ENCODE data around the gene NTM.

The NTM gene

DNA sequence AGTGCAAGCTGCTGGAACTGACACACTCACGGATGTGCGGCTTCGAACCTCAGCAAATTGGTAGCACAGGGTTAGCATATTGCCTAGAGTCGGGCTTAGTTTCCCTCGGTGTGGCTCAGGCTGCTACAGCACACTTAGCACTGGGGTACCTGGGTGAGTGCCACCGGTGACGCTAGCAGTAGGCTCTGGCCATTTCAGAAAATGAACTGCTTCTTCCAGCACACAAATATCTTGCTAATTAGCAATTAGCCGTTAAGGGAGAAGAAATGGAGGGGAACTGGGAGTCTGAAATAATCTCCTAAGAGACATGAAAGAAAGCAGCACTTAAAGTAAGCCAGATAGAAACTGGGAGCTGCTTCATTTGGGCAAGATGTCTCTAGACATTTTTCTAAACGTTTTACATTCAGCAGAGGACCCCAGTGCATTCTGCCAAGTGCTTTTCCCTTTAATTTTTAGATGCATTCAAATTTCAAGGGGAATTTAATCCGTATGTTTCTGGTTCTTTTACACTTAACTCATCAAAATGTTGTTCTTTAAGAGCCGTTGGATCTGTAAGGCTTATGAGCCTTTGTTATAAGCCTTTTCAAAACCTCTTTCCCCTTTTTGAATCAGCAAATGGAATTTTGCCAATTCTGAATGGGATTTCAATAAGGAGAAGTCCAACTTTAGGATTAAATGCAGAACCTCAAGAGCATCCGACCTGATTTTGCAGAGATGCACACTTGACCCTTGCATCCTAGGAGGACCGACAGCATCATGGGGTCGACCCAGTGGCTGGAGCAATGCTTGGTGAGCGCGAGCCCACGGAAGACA lies 708.1 kb downstream of the NTM start:
- Histone ChIP-seq H3K36me3 (replicated peaks; ENCODE audit: low read depth, low read length) (no peaks in the 10 kb centered on the region), H3K27ac (ENCODE audit: low read length) (no peak overlapping the region), H3K9ac (ENCODE audit: low read length) (no peak overlapping the region), H4K20me1 (ENCODE audit: insufficient read depth, low read length) (no peaks in the 10 kb centered on the region), H2AFZ (ENCODE audit: low read depth, low read length) (no peak overlapping the region), H3K4me2 (ENCODE audit: low read length) (no peak overlapping the region), H3K27me3 (ENCODE audit: low read depth, low read length) (0 out of 2 replicates have a peak, but pooled peaks cover 4% of the 10 kb centered on the region), H3K4me1 (ENCODE audit: low read length) (no peaks in the 10 kb centered on the region), H3K9me3 (ENCODE audit: insufficient read depth, low read length) (no peaks in the 10 kb centered on the region), H3K79me2 (ENCODE audit: low read length) (no peaks in the 10 kb centered on the region), H3K4me3 (ENCODE audit: low read length) (no peak overlapping the region)
- TF ChIP-seq EZH2phosphoT487 (IDR thresholded peaks at IDR 0.05; ENCODE audit: low read depth): no peak
- TF ChIP-seq, protein P1, sequence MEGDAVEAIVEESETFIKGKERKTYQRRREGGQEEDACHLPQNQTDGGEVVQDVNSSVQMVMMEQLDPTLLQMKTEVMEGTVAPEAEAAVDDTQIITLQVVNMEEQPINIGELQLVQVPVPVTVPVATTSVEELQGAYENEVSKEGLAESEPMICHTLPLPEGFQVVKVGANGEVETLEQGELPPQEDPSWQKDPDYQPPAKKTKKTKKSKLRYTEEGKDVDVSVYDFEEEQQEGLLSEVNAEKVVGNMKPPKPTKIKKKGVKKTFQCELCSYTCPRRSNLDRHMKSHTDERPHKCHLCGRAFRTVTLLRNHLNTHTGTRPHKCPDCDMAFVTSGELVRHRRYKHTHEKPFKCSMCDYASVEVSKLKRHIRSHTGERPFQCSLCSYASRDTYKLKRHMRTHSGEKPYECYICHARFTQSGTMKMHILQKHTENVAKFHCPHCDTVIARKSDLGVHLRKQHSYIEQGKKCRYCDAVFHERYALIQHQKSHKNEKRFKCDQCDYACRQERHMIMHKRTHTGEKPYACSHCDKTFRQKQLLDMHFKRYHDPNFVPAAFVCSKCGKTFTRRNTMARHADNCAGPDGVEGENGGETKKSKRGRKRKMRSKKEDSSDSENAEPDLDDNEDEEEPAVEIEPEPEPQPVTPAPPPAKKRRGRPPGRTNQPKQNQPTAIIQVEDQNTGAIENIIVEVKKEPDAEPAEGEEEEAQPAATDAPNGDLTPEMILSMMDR (IDR thresholded peaks at IDR 0.05; ENCODE audit: low read depth, low read length): no peak

DNA sequence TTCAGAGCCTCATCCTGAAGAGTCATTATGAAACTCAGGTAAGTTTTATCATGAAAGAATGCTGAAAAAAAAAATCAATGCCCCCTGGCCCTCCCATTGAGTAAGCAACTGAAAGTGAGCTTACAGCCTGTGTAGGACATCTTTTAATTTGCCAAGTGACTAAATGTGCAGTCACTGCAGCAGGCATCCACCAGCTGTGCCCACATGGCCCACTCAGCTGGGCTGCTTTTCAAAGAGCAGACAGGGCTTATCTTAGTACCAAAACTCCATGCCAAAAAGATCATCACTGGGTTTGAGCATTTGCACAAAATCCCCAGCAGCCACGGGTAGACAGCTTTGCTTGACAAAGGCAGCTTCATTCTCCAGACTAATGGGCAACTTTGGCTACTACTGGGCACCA lies 709.7 kb downstream of the NTM start:
- Histone ChIP-seq H3K9ac (ENCODE audit: low read length) (no peak overlapping the region), H2AFZ (ENCODE audit: low read depth, low read length) (no peak overlapping the region), H3K27me3 (ENCODE audit: low read depth, low read length) (0 out of 2 replicates have a peak, but pooled peaks cover 4% of the 10 kb centered on the region), H3K4me2 (ENCODE audit: low read length) (no peak overlapping the region), H4K20me1 (ENCODE audit: insufficient read depth, low read length) (no peaks in the 10 kb centered on the region), H3K27ac (ENCODE audit: low read length) (no peak overlapping the region), H3K36me3 (replicated peaks; ENCODE audit: low read depth, low read length) (no peaks in the 10 kb centered on the region), H3K4me3 (ENCODE audit: low read length) (no peak overlapping the region), H3K79me2 (ENCODE audit: low read length) (no peaks in the 10 kb centered on the region), H3K9me3 (ENCODE audit: insufficient read depth, low read length) (no peaks in the 10 kb centered on the region), H3K4me1 (ENCODE audit: low read length) (no peaks in the 10 kb centered on the region)
- TF ChIP-seq EZH2phosphoT487 (IDR thresholded peaks at IDR 0.05; ENCODE audit: low read depth): no peak
- TF ChIP-seq, protein P1 (IDR thresholded peaks at IDR 0.05; ENCODE audit: low read depth, low read length): no peak

DNA sequence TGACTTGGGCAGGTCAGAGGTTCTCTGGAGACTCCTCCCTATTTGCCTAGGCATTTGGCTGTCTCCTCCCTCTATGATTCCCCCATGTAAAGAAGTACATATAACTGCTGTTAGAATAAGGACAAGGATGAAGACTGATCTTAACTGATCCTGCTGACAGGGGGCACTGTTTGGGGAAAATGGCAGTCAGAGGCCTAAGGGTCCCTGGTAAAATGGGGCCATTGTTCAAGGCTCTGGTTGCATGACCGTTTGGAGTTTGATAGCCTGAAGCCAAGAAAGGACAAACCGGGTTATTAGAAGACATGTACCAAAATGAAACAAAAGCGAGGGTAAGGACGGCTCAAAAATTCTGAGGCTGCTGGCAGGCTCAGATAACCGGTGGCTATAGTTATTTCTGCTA lies 712.2 kb downstream of the NTM start:
- Histone ChIP-seq H4K20me1 (ENCODE audit: insufficient read depth, low read length) (no peaks in the 10 kb centered on the region), H3K4me2 (ENCODE audit: low read length) (no peak overlapping the region), H3K27ac (ENCODE audit: low read length) (no peak overlapping the region), H3K27me3 (ENCODE audit: low read depth, low read length) (0 out of 2 replicates have a peak, but pooled peaks cover 4% of the 10 kb centered on the region), H3K4me1 (ENCODE audit: low read length) (no peaks in the 10 kb centered on the region), H3K9ac (ENCODE audit: low read length) (no peak overlapping the region), H2AFZ (ENCODE audit: low read depth, low read length) (no peak overlapping the region), H3K36me3 (replicated peaks; ENCODE audit: low read depth, low read length) (no peaks in the 10 kb centered on the region), H3K79me2 (ENCODE audit: low read length) (no peaks in the 10 kb centered on the region), H3K9me3 (ENCODE audit: insufficient read depth, low read length) (no peaks in the 10 kb centered on the region), H3K4me3 (ENCODE audit: low read length) (no peak overlapping the region)
- TF ChIP-seq EZH2phosphoT487 (IDR thresholded peaks at IDR 0.05; ENCODE audit: low read depth): no peak
- TF ChIP-seq, protein P1 (IDR thresholded peaks at IDR 0.05; ENCODE audit: low read depth, low read length): no peak

DNA sequence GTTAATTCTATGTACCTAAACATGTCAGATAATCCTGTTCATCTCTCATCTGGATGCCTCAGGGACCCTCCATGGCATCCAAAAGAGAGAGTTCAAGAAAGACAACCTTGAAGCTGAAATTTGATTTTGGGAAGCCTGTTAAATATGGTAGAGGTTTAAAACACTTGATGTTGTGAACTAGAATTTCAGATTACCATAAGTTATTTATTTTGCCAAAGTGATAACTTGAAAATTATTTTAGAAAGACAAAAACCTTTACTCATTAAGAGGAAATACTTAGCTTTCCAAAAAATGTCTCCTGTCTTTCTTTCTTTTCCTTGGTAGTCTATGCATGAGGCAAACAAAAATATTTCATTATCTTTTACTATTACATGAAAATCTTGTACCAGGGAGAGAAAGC lies 714.0 kb downstream of the NTM start:
- H3K9me3 ChIP-seq (ENCODE audit: insufficient read depth, low read length): no peaks in the 10 kb centered on the region
- no peaks in the 10 kb centered on the region for H3K79me2 ChIP-seq (ENCODE audit: low read length)
- TF ChIP-seq, protein P1 (IDR thresholded peaks at IDR 0.05; ENCODE audit: low read depth, low read length): no peak
- TF ChIP-seq EZH2phosphoT487 (IDR thresholded peaks at IDR 0.05; ENCODE audit: low read depth): no peak
- no peaks in the 10 kb centered on the region for H3K4me1 ChIP-seq (ENCODE audit: low read length)
- H3K4me2 ChIP-seq (ENCODE audit: low read length): no peak overlapping the region
- H3K4me3 ChIP-seq (ENCODE audit: low read length): no peak overlapping the region
- H3K9ac ChIP-seq (ENCODE audit: low read length): no peak overlapping the region
- no peaks in the 10 kb centered on the region for H4K20me1 ChIP-seq (ENCODE audit: insufficient read depth, low read length)
- H3K27me3 ChIP-seq (ENCODE audit: low read depth, low read length): 0 out of 2 replicates have a peak, but pooled peaks cover 4% of the 10 kb centered on the region
- no peaks in the 10 kb centered on the region for H3K36me3 ChIP-seq (replicated peaks; ENCODE audit: low read depth, low read length)
- H3K27ac ChIP-seq (ENCODE audit: low read length): no peak overlapping the region
- H2AFZ ChIP-seq (ENCODE audit: low read depth, low read length): no peak overlapping the region

All from OCI-LY3 (cell line).